Psoas muscle (tissue), 8 donors: ENCODE measurements around the gene MACO1. TPM values are rescaled to one million over a fixed set of nuclear protein-coding genes. Genes with fewer than 3 reads are reported as not detected.

Experiments used
- ATAC-seq, 4 donors: fragments of 200-7000 bp; cut with Tn5 transposase; one replicate each; pipeline ENCODE4 v1.9.1; 2020; ENCODE audit warnings: moderate library complexity in 3 of 4, mild to moderate bottlenecking in 2 of 4
- DNase-seq, 2 donors: peaks; one replicate each; pipeline ENCODE4 v3.0.0-alpha.2; 2020
- H3K27ac ChIP-seq: fragments of 200-600 bp; one replicate; pipeline ENCODE4 v1.8.0; 2022
- H3K27me3 ChIP-seq, 3 donors: fragments of 200-600 bp in 1 of 3; one replicate each; pipeline versions ENCODE4 v1.6.1 to v1.8.0; 2013 to 2022; ENCODE audit warnings: low read length in 2 of 3, mild to moderate bottlenecking in 2 of 3, moderate library complexity in 1 of 3; ENCODE audit not compliant: insufficient read depth in 3 of 3
- H3K36me3 ChIP-seq, 2 donors: fragments of 200-600 bp in 1 of 2; one replicate each; pipeline versions ENCODE4 v1.6.1 to v1.8.0; 2013 to 2022; ENCODE audit warnings: low read depth in 1 of 2, mild to moderate bottlenecking in 1 of 2, moderate library complexity in 1 of 2; ENCODE audit not compliant: insufficient read depth in 1 of 2
- H3K4me1 ChIP-seq: fragments of 200-600 bp; one replicate; pipeline ENCODE4 v1.8.0; 2022
- H3K4me3 ChIP-seq: fragments of 200-600 bp; one replicate; pipeline ENCODE4 v1.8.0; 2022; ENCODE audit warnings: mild to moderate bottlenecking
- H3K9me3 ChIP-seq: fragments of 200-600 bp; one replicate; pipeline ENCODE4 v1.8.0; 2022
- WGBS, 3 donors: extraction: QIAGEN DNeasy Blood & Tissue Kit; methylation state at CpG; one replicate each; pipeline versions ENCODE4 v1.1.6 to v1.1.7; 2013; 5-methylcytosine and 5-hydroxymethylcytosine counted together
- intact Hi-C, 2 donors: fragments of 100-400 bp; cut with DNase I; formaldehyde crosslinking; loops; one replicate each; pipeline versions ENCODE4 v1.11.0 to v1.14.2; 2022
- polyA plus RNA-seq, 3 donors: library from polyadenylated mRNA; stranded (reverse); fragments of 200-250 nt; gene quantifications; one replicate each; pipeline ENCODE4 v1.2.3, GENCODE V29; 2013
- total RNA-seq, 4 donors: library from RNA; stranded (reverse); fragmentation: NEBNext Ultra II Directional in 2 of 4; extraction: Animal tissue kit (Norgen Biotek cat#: 25700) in 2 of 4; gene quantifications; one replicate each; pipeline versions ENCODE4 v1.2.1 to v1.2.4, GENCODE V29; 2021 to 2023
- TF ChIP-seq, protein P1 (sequence below): fragments of 200-600 bp; IDR thresholded peaks from one replicate; pipeline ENCODE4 v1.8.0; 2022; ENCODE audit warnings: antibody characterized with exemption
- donor health status: healthy with polysubstance abuse.
- donor health status: DM: no; HTN: no; CAD: no; lungs with moderate emphysema.
- donor health status: Bipolar disorder and iron deficiency.
- donor health status: healthy.
- donor health status: DM: yes; HTN: yes; CAD: no.
- donor health status: DM: no; HTN: no; CAD: no.
- donor health status: DM: no; HTN: no; CAD: no.
- donor health status: DM: yes; HTN: yes; CAD: no.

MACO1 gene
- total and polyA plus RNA-seq, 7 donors: 8.8 to 49.7 (median 31.1) TPM

DNA sequence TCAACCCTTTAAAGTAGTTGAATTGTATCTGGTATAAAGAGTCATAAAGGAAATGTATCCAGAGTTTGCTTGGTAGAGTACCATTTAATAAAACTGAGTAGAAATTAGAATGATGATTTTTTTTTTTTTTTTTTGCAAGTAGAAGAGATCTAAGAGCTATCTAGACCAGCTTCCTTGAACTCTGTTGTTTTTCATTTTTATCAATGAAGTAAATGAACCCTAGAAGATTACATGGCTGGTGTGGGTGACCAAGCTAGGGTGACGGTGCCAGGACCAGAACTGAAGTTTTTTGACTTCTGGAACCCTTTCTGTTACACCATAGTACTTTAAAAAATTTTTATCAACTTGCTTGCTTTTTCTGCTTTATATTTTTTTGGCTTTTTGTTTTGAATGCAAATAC, 36.9 kb downstream of the MACO1 start:
- Histone ChIP-seq H3K4me1 (peaks cover 54% of the 10 kb centered on the region), H3K4me3 (peak overlapping the region; percentile 19), H3K27me3 (no peaks in the 10 kb centered on the region), H3K36me3 (no peaks in the 10 kb centered on the region), H3K9me3 (no peaks in the 10 kb centered on the region), H3K27ac (peak overlapping the region; percentile 86)
- ATAC-seq: no peak
- 61 to 76% (median 63%) methylated on average over 1 of the region's 1 CpG for WGBS, 3 donors
- no peak for DNase-seq
- intact Hi-C loops: no loop called here
- TF ChIP-seq, protein P1, sequence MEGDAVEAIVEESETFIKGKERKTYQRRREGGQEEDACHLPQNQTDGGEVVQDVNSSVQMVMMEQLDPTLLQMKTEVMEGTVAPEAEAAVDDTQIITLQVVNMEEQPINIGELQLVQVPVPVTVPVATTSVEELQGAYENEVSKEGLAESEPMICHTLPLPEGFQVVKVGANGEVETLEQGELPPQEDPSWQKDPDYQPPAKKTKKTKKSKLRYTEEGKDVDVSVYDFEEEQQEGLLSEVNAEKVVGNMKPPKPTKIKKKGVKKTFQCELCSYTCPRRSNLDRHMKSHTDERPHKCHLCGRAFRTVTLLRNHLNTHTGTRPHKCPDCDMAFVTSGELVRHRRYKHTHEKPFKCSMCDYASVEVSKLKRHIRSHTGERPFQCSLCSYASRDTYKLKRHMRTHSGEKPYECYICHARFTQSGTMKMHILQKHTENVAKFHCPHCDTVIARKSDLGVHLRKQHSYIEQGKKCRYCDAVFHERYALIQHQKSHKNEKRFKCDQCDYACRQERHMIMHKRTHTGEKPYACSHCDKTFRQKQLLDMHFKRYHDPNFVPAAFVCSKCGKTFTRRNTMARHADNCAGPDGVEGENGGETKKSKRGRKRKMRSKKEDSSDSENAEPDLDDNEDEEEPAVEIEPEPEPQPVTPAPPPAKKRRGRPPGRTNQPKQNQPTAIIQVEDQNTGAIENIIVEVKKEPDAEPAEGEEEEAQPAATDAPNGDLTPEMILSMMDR: no peak

DNA sequence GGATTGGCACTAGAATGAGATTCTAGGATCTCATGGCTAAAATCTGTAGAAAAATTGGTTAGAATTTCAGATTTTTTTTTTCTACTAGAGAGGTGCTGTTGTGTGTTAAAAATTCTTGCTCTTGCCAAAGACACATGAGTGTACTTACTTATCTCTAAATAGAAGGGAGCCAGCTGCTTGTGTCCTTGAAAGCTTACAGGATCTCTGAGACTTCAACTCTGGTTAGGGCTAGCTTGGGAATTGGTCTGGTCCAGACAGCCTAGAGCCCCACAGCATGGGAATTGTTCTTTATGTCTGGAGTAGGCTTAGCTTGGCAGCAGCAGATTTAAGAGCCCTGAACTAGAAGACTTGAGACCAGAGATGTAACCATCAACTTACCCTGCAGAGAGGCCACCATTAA, 37.3 kb downstream of the MACO1 start:
- peak overlapping the region; percentile 86 for H3K27ac ChIP-seq
- H3K27me3 ChIP-seq: no peaks in the 10 kb centered on the region
- H3K4me3 ChIP-seq: peak overlapping the region; percentile 19
- H3K4me1 ChIP-seq: peaks cover 54% of the 10 kb centered on the region
- TF ChIP-seq, protein P1: no peak
- no peaks in the 10 kb centered on the region for H3K36me3 ChIP-seq
- DNase-seq (no peak), ATAC-seq (peak; percentile 76 to 84 (median 80))
- intact Hi-C loops: no loop called here
- no peaks in the 10 kb centered on the region for H3K9me3 ChIP-seq

GRCh38 chr1:25469177-25469576, 38.5 kb downstream of the MACO1 start:
- TF ChIP-seq, protein P1: no peak
- Histone ChIP-seq H3K36me3 (no peaks in the 10 kb centered on the region), H3K4me1 (peaks cover 58% of the 10 kb centered on the region), H3K27me3 (no peaks in the 10 kb centered on the region), H3K4me3 (no peak overlapping the region), H3K27ac (peak overlapping the region; percentile 86), H3K9me3 (no peaks in the 10 kb centered on the region)
- no peak for ATAC-seq
- intact Hi-C loops: no loop called here
- DNase-seq: no peak
- 72 to 92% (median 76%) methylated on average over 2 of the region's 2 CpGs for WGBS, 3 donors

DNA sequence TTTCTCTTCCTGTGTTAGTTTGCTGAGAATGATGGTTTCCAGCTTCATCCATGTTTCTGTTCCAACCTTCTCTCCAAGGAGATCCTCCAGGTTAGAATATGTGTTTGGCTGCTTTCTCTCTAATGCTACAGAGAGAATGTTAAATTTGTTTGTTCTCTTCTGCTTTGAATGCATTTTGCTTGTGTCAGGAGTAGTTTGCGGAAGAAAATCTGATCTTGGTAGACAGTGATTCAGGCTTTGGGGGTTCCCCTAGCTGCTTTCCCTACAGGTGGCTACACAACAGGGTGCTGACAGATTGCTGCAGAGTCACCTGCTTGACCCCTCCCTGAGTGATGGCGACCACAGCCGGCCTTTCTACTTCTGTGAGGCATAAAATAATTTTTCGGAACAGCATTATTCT, 41.8 kb downstream of the MACO1 start:
- Histone ChIP-seq H3K36me3 (no peaks in the 10 kb centered on the region), H3K4me3 (peak overlapping the region; percentile 19), H3K27ac (peak overlapping the region; percentile 86), H3K4me1 (peaks cover 81% of the 10 kb centered on the region), H3K9me3 (no peaks in the 10 kb centered on the region), H3K27me3 (no peaks in the 10 kb centered on the region)
- intact Hi-C loops: loop anchor here in 1 of 2 donors (5.0 kb wide), 1 partner anchor 35 kb away; no protein-coding TSS in a partner anchor
- TF ChIP-seq, protein P1: no peak
- DNase-seq (no peak), ATAC-seq (no peak)
- 56 to 75% (median 57%) methylated on average over 4 of the region's 4 CpGs for WGBS, 3 donors

GRCh38 chr1:25473653-25474225, 43.0 kb downstream of the MACO1 start:
- TF ChIP-seq, protein P1: no peak

More at GRCh38 chr1:25473653-25474225, 43.0 kb downstream of the MACO1 start:
- intact Hi-C loops: loop anchor here in 1 of 2 donors (5.0 kb wide), 1 partner anchor 36 kb away; no protein-coding TSS in a partner anchor
- ATAC-seq (no peak), DNase-seq (no peak)
- no peaks in the 10 kb centered on the region for H3K27me3 ChIP-seq
- no peak overlapping the region for H3K4me3 ChIP-seq
- no peaks in the 10 kb centered on the region for H3K9me3 ChIP-seq
- WGBS, 3 donors: 68 to 85% (median 72%) methylated on average over 1 of the region's 1 CpG
- H3K36me3 ChIP-seq: no peaks in the 10 kb centered on the region
- H3K27ac ChIP-seq: peak overlapping the region; percentile 86
- peaks cover 81% of the 10 kb centered on the region for H3K4me1 ChIP-seq
